ENCODE data around the gene FRMD4A. TPM values are rescaled to one million over a fixed set of nuclear protein-coding genes. Genes with fewer than 3 reads are reported as not detected.

FRMD4A gene
- total and polyA plus RNA-seq, 2 experiments from 2014 or later, result 11.9 to 17.5 TPM

DNA sequence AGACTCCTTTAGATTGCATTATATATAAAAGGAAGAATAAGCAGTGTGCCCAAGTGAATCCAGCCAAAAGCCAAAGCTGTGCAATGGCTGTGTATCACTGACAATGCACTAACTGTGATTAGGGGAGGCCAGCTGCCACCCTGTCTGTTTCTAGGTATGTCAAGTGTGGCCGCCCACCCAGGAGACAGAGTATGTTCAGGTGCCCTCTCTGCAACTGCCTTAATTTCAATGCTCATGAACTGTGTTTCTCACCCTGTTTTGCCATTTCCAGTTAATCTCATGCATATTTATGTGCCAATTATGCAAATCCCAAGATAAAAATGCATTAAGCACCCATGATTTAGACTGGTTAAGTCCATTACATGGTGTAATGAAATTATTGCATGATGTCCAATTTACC, 159.4 kb downstream of the FRMD4A start:
- in situ Hi-C loops (cut with MboI), result no loop called here
- no peaks in the 10 kb centered on the region for H3K9me2 ChIP-seq (ENCODE audit: insufficient read depth)
- no peak overlapping the region for H3K4me3 ChIP-seq
- H4K20me1 ChIP-seq (ENCODE audit: insufficient read depth), result no peaks in the 10 kb centered on the region
- H3K4me2 ChIP-seq (ENCODE audit: unreplicated experiment), result no peak overlapping the region
- 56 to 65% methylated on average over 1 of the region's 1 CpG for WGBS, 2 experiments (ENCODE audit: low coverage in 1 of 2, low lambda C conversion rate in 2 of 2, missing lambda C conversion rate in 2 of 2)
- no peak overlapping the region for H3K9ac ChIP-seq
- TF ChIP-seq EZH2 (IDR thresholded peaks at IDR 0.05; ENCODE audit: insufficient read depth, poor library complexity, severe bottlenecking), result no peak
- no peak for TF ChIP-seq EZH2phosphoT487 (IDR thresholded peaks at IDR 0.05; ENCODE audit: insufficient read depth, low read depth)
- H3K9me3 ChIP-seq (ENCODE audit: low read depth), result no peaks in the 10 kb centered on the region
- no peaks in the 10 kb centered on the region for H3K79me2 ChIP-seq (ENCODE audit: insufficient read depth)
- no peak overlapping the region for H2AFZ ChIP-seq
- H3F3A ChIP-seq (ENCODE audit: insufficient read depth), result no peaks in the 10 kb centered on the region
- no peaks in the 10 kb centered on the region for H3K36me3 ChIP-seq (ENCODE audit: low read depth)
- no peaks in the 10 kb centered on the region for H3K4me1 ChIP-seq (ENCODE audit: insufficient read depth)
- DNase-seq, result no peak
- no peak overlapping the region for H3K27ac ChIP-seq
- peaks cover 87% of the 10 kb centered on the region for H3K27me3 ChIP-seq (replicated peaks; ENCODE audit: insufficient read depth)

DNA sequence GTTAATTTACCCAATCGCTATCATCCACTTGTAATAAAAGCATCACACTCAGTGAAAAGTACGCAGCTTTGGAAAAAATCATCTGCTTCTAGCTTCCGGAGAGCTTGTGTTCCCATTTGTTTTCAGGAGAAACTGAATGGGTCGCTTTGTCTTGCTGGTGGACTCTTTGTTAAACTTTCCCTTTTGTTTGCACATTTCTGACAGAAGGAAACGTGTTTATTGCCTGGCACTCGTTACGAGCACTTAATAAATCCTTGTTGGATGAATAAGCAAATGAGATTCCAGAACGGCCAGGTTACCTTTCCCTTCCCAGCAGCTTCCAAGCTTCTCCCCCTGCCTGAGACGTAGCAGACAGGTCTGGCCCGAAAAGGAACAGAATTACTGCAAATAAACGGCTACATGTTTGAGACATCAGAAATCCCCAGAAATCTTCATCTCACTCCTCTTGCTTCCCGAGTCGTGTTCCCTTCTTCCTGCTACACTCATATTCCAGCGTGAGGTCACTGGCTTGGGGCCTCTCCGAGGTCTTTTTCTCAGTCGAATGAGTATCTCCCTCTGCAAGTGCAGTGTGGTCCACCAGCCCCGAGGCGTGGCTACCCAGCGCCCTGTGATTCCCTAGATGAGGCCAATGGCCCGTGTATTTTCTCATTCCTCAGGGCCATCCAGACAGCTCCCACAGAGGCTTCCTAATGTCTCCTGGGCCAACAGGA, 167.2 kb downstream of the FRMD4A start:
- H3K27ac ChIP-seq, result no peak overlapping the region
- H3K36me3 ChIP-seq (ENCODE audit: low read depth), result no peaks in the 10 kb centered on the region
- WGBS, 2 experiments (ENCODE audit: low coverage in 1 of 2, low lambda C conversion rate in 2 of 2, missing lambda C conversion rate in 2 of 2), result 48% methylated on average over 20 of the region's 20 CpGs
- no peak overlapping the region for H3K4me3 ChIP-seq
- peaks cover 19% of the 10 kb centered on the region for H3K27me3 ChIP-seq (replicated peaks; ENCODE audit: insufficient read depth)
- no peak for DNase-seq
- H3K9me3 ChIP-seq (ENCODE audit: low read depth), result no peaks in the 10 kb centered on the region
- H2AFZ ChIP-seq, result no peak overlapping the region
- in situ Hi-C loops (cut with MboI), result no loop called here
- TF ChIP-seq EZH2phosphoT487 (IDR thresholded peaks at IDR 0.05; ENCODE audit: insufficient read depth, low read depth) (no peak), EZH2 (IDR thresholded peaks at IDR 0.05; ENCODE audit: insufficient read depth, poor library complexity, severe bottlenecking) (no peak)
- no peaks in the 10 kb centered on the region for H3K4me1 ChIP-seq (ENCODE audit: insufficient read depth)
- H3K4me2 ChIP-seq (ENCODE audit: unreplicated experiment), result no peak overlapping the region
- no peaks in the 10 kb centered on the region for H3F3A ChIP-seq (ENCODE audit: insufficient read depth)
- no peak overlapping the region for H3K9ac ChIP-seq
- H3K79me2 ChIP-seq (ENCODE audit: insufficient read depth), result no peaks in the 10 kb centered on the region
- no peaks in the 10 kb centered on the region for H4K20me1 ChIP-seq (ENCODE audit: insufficient read depth)
- no peaks in the 10 kb centered on the region for H3K9me2 ChIP-seq (ENCODE audit: insufficient read depth)

DNA sequence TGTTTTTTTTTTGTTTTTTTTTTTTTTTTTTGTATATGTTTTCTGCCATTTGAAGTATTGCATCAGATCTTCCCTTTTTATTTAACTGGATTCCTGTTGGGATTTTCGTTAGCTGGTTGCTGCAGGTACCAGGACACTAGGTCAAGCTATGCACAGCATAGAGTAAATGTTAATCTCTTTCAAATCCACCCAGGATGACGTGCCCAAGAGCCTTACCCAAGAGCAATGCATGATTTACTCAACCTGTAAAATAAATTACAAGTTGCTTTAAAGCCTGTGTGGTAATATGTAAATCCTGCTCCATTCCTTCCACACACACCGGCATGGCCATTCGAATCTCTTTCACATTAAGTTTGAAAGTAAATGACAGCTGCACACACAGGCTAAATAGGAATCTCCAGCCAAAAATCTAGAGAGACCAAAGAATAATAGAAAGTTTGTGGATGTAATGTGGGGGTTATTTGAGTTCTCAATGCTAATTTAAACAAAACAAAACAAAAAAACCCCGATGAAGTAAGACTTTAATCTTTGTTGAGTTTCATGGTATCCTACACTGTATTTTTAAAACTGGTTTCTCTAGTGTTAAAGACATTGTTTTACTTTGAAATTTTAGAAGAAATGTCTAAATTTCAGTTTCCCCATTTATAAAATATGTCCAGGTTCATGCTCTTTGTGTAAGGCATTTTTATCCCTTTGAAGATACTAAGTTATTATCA, 167.9 kb downstream of the FRMD4A start:
- Histone ChIP-seq H3K9me2 (ENCODE audit: insufficient read depth) (no peaks in the 10 kb centered on the region), H3K9me3 (ENCODE audit: low read depth) (no peaks in the 10 kb centered on the region), H3K36me3 (ENCODE audit: low read depth) (no peaks in the 10 kb centered on the region), H3K9ac (no peak overlapping the region), H3F3A (ENCODE audit: insufficient read depth) (no peaks in the 10 kb centered on the region), H3K79me2 (ENCODE audit: insufficient read depth) (no peaks in the 10 kb centered on the region), H3K4me1 (ENCODE audit: insufficient read depth) (no peaks in the 10 kb centered on the region), H3K27ac (no peak overlapping the region), H3K4me3 (no peak overlapping the region), H3K4me2 (ENCODE audit: unreplicated experiment) (no peak overlapping the region), H3K27me3 (replicated peaks; ENCODE audit: insufficient read depth) (peaks cover 12% of the 10 kb centered on the region), H2AFZ (no peak overlapping the region), H4K20me1 (ENCODE audit: insufficient read depth) (no peaks in the 10 kb centered on the region)
- WGBS, 2 experiments (ENCODE audit: low coverage in 1 of 2, low lambda C conversion rate in 2 of 2, missing lambda C conversion rate in 2 of 2), result 50 to 54% methylated on average over 5 of the region's 5 CpGs
- TF ChIP-seq EZH2 (IDR thresholded peaks at IDR 0.05; ENCODE audit: insufficient read depth, poor library complexity, severe bottlenecking) (no peak), EZH2phosphoT487 (IDR thresholded peaks at IDR 0.05; ENCODE audit: insufficient read depth, low read depth) (no peak)
- in situ Hi-C loops (cut with MboI), result no loop called here
- DNase-seq, result no peak

- Histone ChIP-seq H3K4me3 (no peak overlapping the region), H3K9ac (no peak overlapping the region), H2AFZ (no peak overlapping the region), H3K27me3 (replicated peaks; ENCODE audit: insufficient read depth) (peaks cover 8% of the 10 kb centered on the region), H3K36me3 (ENCODE audit: low read depth) (no peaks in the 10 kb centered on the region), H3K9me3 (ENCODE audit: low read depth) (no peaks in the 10 kb centered on the region), H3K9me2 (ENCODE audit: insufficient read depth) (no peaks in the 10 kb centered on the region), H3K4me2 (ENCODE audit: unreplicated experiment) (no peak overlapping the region), H3K4me1 (ENCODE audit: insufficient read depth) (no peaks in the 10 kb centered on the region), H3K27ac (no peak overlapping the region), H4K20me1 (ENCODE audit: insufficient read depth) (no peaks in the 10 kb centered on the region), H3F3A (ENCODE audit: insufficient read depth) (no peaks in the 10 kb centered on the region), H3K79me2 (ENCODE audit: insufficient read depth) (no peaks in the 10 kb centered on the region)
- in situ Hi-C loops (cut with MboI), result no loop called here
- TF ChIP-seq EZH2phosphoT487 (IDR thresholded peaks at IDR 0.05; ENCODE audit: insufficient read depth, low read depth), result no peak
- TF ChIP-seq EZH2 (IDR thresholded peaks at IDR 0.05; ENCODE audit: insufficient read depth, poor library complexity, severe bottlenecking), result no peak
- DNase-seq, result no peak
- 60 to 61% methylated on average over 5 of the region's 5 CpGs for WGBS, 2 experiments (ENCODE audit: low coverage in 1 of 2, low lambda C conversion rate in 2 of 2, missing lambda C conversion rate in 2 of 2)
These were observed 168.7 kb downstream of the FRMD4A start for GRCh38 chr10:14162061-14162460.
